Transverse colon (tissue), 4 donors: Measurements from ENCODE around the gene PTPRD. TPM values are rescaled to one million over a fixed set of nuclear protein-coding genes. Genes with fewer than 3 reads are reported as not detected.

ENCODE experiments used
- DNase-seq: peaks from one replicate; pipeline ENCODE4 v3.0.0-alpha.2; 2019
- H3K27ac ChIP-seq, 4 donors: fragments of 200-600 bp; sonication (generic); 2 replicates each; pipeline ENCODE4 v1.5.1; 2016 to 2018; ENCODE audit warnings: inconsistent platforms in 4 of 4
- H3K27me3 ChIP-seq: fragments of 200-600 bp; sonication (generic); 2 replicates; pipeline ENCODE4 v1.5.1; 2017; ENCODE audit warnings: inconsistent platforms
- H3K36me3 ChIP-seq, 4 donors: fragments of 200-600 bp; sonication (generic); 2 replicates each; pipeline ENCODE4 v1.5.1; 2017 to 2019; ENCODE audit warnings: inconsistent platforms in 4 of 4
- H3K4me1 ChIP-seq, 4 donors: fragments of 200-600 bp; sonication (generic); 2 replicates each; pipeline ENCODE4 v1.5.1; 2017 to 2020; ENCODE audit warnings: inconsistent platforms in 4 of 4
- H3K4me3 ChIP-seq, 4 donors: fragments of 200-600 bp; sonication (generic); 1 replicate in 1 of 4; 2 replicates in 3 of 4; pipeline versions ENCODE4 v1.5.1 to v1.6.1; 2017 to 2019; ENCODE audit warnings: inconsistent platforms in 4 of 4
- H3K9me3 ChIP-seq, 2 donors: fragments of 200-600 bp; sonication (generic); 2 replicates each; pipeline ENCODE4 v1.5.1; 2017 to 2019; ENCODE audit warnings: inconsistent platforms in 2 of 2
- EP300 ChIP-seq: sonication (generic); formaldehyde crosslinking; IDR thresholded peaks from one replicate; pipeline ENCODE4 v1.6.1; 2017; ENCODE audit warnings: antibody characterized with exemption, low read depth
- POLR2A ChIP-seq: fragments of 450-650 bp; IDR thresholded peaks from one replicate; pipeline ENCODE4 v1.6.1; 2016; ENCODE audit warnings: antibody characterized with exemption, mild to moderate bottlenecking, moderate library complexity
- POLR2AphosphoS5 ChIP-seq, 3 donors: sonication (generic); formaldehyde crosslinking; IDR thresholded peaks; one replicate each; pipeline ENCODE4 v1.6.1; 2016; ENCODE audit warnings: antibody characterized with exemption in 3 of 3
- WGBS, 2 donors: methylation state at CpG; one replicate each; pipeline ENCODE4 v1.1.5; 2018; ENCODE audit warnings: low coverage in 1 of 2; 5-methylcytosine and 5-hydroxymethylcytosine counted together
- in situ Hi-C, 4 donors: fragments of 200-750 bp; cut with MboI; loops; one replicate each; pipeline versions ENCODE4 v1.15.0 to v1.15.1; 2017; ENCODE audit warnings: low sequenced_read_pairs in 3 of 4, low pct_ligation_motif_present in 1 of 4, low pct_unique_long_range_greater_than_20kb in 1 of 4
- intact Hi-C: fragments of 100-400 bp; cut with DNase I; formaldehyde crosslinking; loops from one replicate; pipeline ENCODE4 v1.15.1; 2023; ENCODE audit warnings: low total_unique reads
- total RNA-seq, 4 donors: library from RNA; depleted of rRNA; stranded (reverse); fragments of >200 nt; gene quantifications; one replicate each; pipeline ENCODE4 v1.1.0, GENCODE V29; 2016
- TF ChIP-seq, protein P1 (sequence below), 5 experiments: fragments of 200-600 bp in 3 of 5; fragments of 450-650 bp in 2 of 5; sonication (generic) in 3 of 5; IDR thresholded peaks; 1 replicate in 2 of 5; 2 replicates in 3 of 5; pipeline ENCODE4 v1.5.1; 2016 to 2017; ENCODE audit warnings: antibody characterized with exemption in 5 of 5, inconsistent platforms in 3 of 5, mild to moderate bottlenecking in 2 of 5, moderate library complexity in 1 of 5

PTPRD gene
- total RNA-seq, 4 donors from 2014 or later: 43.0 to 115 (median 79.1) TPM

DNA sequence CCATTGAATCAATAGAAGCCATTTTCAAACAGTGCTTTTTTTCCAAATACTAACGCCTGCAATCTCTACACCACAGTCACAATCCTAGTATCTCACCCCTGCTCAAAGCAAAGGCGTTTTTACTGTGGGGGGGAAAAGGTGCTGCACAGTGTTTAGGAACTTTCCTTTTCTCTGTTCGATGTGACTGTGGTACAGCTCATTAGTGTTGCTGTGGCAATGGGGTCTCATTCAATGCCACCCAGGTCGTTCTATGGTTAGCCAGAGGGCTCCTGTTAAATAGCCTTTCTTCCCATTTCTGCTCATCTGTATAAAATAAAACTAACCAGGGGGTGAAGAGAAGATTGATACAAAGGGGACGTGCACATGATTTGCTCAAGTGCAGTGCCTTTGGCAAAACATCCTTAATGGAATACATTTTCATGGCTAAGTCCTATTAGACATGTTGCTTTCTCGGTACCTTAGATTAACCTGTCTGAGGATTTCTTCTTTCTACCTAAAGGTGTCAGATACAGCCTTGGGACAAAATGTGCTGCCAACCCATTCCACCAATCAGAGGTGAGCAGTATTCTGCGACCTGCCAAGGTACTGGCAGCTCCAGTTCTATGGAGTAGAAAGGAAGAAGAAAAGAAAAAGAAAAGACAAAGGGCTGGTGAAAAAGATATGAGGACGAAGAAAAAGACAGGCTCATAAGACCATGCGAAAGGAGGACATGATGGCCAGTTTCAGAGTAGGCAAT is 2161.8 kb downstream of the PTPRD start:
- H3K9me3 ChIP-seq: no peaks in the 10 kb centered on the region
- no peak for DNase-seq
- WGBS, 2 donors: 79 to 81% methylated on average over 6 to 9 of the region's 9 CpGs
- no peaks in the 10 kb centered on the region for H3K4me1 ChIP-seq
- no peaks in the 10 kb centered on the region for H3K36me3 ChIP-seq
- no peak overlapping the region for H3K27ac ChIP-seq
- no peaks in the 10 kb centered on the region for H3K27me3 ChIP-seq
- intact Hi-C loops: no loop called here
- H3K4me3 ChIP-seq: no peak overlapping the region
- no peak for TF ChIP-seq EP300
- TF ChIP-seq, protein P1, sequence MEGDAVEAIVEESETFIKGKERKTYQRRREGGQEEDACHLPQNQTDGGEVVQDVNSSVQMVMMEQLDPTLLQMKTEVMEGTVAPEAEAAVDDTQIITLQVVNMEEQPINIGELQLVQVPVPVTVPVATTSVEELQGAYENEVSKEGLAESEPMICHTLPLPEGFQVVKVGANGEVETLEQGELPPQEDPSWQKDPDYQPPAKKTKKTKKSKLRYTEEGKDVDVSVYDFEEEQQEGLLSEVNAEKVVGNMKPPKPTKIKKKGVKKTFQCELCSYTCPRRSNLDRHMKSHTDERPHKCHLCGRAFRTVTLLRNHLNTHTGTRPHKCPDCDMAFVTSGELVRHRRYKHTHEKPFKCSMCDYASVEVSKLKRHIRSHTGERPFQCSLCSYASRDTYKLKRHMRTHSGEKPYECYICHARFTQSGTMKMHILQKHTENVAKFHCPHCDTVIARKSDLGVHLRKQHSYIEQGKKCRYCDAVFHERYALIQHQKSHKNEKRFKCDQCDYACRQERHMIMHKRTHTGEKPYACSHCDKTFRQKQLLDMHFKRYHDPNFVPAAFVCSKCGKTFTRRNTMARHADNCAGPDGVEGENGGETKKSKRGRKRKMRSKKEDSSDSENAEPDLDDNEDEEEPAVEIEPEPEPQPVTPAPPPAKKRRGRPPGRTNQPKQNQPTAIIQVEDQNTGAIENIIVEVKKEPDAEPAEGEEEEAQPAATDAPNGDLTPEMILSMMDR (IDR thresholded peaks at IDR 0.05): no peak
- TF ChIP-seq POLR2A: no peak
- TF ChIP-seq POLR2AphosphoS5 (IDR thresholded peaks at IDR 0.05): no peak
- in situ Hi-C loops: loop anchor here in 1 of 4 donors (25.0 kb wide), 1 partner anchor 111 kb away; no protein-coding TSS in a partner anchor

DNA sequence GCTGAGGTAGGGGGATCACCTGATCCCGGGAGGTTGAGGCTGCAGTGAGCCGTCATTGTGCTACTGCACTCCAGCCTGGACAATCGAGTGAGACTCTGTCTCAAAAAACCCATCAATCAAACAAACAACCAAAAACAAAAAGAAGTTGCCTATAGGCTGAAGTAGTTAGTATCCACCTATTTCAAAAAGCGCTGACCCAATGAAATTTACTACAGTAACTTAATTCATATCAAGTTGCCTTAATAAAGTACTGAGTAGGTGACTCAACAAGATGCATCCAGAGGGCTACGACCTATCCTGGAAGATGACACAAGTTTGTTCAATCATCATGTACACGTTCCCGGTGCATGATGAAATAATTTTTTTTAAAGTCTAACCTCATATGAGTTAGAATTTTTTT is 2164.6 kb downstream of the PTPRD start:
- DNase-seq: no peak
- TF ChIP-seq POLR2AphosphoS5 (IDR thresholded peaks at IDR 0.05) (no peak), POLR2A (no peak), EP300 (no peak)
- TF ChIP-seq, protein P1 (IDR thresholded peaks at IDR 0.05): no peak
- Histone ChIP-seq H3K4me3 (no peak overlapping the region), H3K36me3 (no peaks in the 10 kb centered on the region), H3K4me1 (no peaks in the 10 kb centered on the region), H3K27me3 (no peaks in the 10 kb centered on the region), H3K9me3 (no peaks in the 10 kb centered on the region), H3K27ac (no peak overlapping the region)
- 87 to 94% methylated on average over 7 of the region's 7 CpGs for WGBS, 2 donors
- in situ Hi-C loops: no loop called here
- intact Hi-C loops: no loop called here

DNA sequence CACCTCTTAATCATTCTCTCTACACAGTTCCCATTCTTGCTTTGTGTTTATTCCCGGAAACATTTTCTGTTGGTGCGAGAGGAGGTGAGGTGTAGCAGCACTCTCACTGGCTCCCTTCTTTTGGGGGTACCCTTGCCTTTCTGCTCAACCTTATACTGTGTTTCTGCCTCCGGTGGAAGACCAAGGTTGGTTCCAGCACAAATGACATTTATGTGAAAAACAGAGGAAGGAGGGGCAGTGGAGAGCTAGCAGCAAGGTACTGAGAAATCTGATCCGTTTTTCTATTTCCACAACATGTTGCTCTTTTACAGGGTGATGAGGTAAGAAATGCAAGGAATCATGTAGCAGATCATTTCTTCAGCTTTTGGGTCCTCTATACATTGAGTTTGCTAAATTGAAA is 2165.2 kb downstream of the PTPRD start:
- TF ChIP-seq POLR2AphosphoS5 (IDR thresholded peaks at IDR 0.05) (no peak), EP300 (no peak), POLR2A (no peak)
- TF ChIP-seq, protein P1 (IDR thresholded peaks at IDR 0.05): no peak
- intact Hi-C loops: no loop called here
- WGBS, 2 donors: 88 to 93% methylated on average over 2 to 4 of the region's 4 CpGs

DNA sequence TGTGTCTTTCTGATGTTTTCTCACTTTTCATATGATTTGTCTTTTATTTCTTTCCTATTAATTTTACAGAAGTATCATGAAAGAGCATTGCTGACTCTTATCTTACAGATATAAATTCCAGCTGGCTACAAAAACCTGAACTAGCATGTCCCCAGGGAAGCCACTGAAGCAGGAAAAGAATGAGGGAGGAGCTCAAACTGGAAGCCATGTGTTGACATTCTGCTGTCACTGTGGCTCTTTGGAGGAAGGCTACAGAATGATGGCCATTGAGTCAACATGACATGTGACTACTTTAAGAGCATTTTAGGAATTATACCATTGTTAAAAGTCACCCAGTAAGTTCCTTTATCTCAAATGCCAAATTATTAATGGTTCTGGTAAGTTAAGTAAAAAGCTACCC is 2174.9 kb downstream of the PTPRD start:
- in situ Hi-C loops: no loop called here
- DNase-seq: no peak
- H3K9me3 ChIP-seq: no peaks in the 10 kb centered on the region
- H3K27ac ChIP-seq: no peak overlapping the region
- H3K27me3 ChIP-seq: no peaks in the 10 kb centered on the region
- no peak overlapping the region for H3K4me3 ChIP-seq
- intact Hi-C loops: no loop called here
- no peaks in the 10 kb centered on the region for H3K36me3 ChIP-seq
- H3K4me1 ChIP-seq: no peaks in the 10 kb centered on the region
- TF ChIP-seq, protein P1 (IDR thresholded peaks at IDR 0.05): no peak
- no peak for TF ChIP-seq POLR2AphosphoS5 (IDR thresholded peaks at IDR 0.05)
- TF ChIP-seq EP300: no peak
- TF ChIP-seq POLR2A: no peak

More for the DNA sequence above, 2165.2 kb downstream of the PTPRD start:
- no peaks in the 10 kb centered on the region for H3K9me3 ChIP-seq
- no peak for DNase-seq
- H3K4me1 ChIP-seq: no peaks in the 10 kb centered on the region
- no peak overlapping the region for H3K27ac ChIP-seq
- no peaks in the 10 kb centered on the region for H3K27me3 ChIP-seq
- H3K4me3 ChIP-seq: no peak overlapping the region
- in situ Hi-C loops: no loop called here
- H3K36me3 ChIP-seq: no peaks in the 10 kb centered on the region
